H1 (cell line): ENCODE data around the gene KCNJ5. TPM values are rescaled to one million over a fixed set of nuclear protein-coding genes. Genes with fewer than 3 reads are reported as not detected.

Experiments
- CTCF ChIA-PET: fragments of 300-600 bp; sonication (Branson Sonifier 250); formaldehyde crosslinking; loops from one replicate; lab custom pipeline; 2021; ENCODE audit not compliant: partially characterized antibody; lab: Charles Lee
- POLR2A ChIA-PET: fragments of 300-600 bp; sonication (Branson Sonifier 250); formaldehyde crosslinking; loops from one replicate; lab custom pipeline; 2021; ENCODE audit warnings: inconsistent platforms; ENCODE audit not compliant: partially characterized antibody; lab: Charles Lee
- DNase-seq, 2 experiments: peaks; one replicate each; pipeline versions ENCODE4 v3.0.0 to v3.0.0-alpha.2; 2010 to 2022; ENCODE audit warnings: low spot score in 2 of 2, low read depth in 1 of 2, mixed read lengths in 1 of 2
- FAIRE-seq: peaks from 2 replicates; lab custom pipeline; 2011; peaks lifted over from hg19 to GRCh38; lab: Jason Lieb, UNC
- H2AFZ ChIP-seq: 2 replicates; pipeline ENCODE4 v1.8.1; 2012; ENCODE audit warnings: low read length, inconsistent platforms
- H2AK5ac ChIP-seq: 2 replicates; pipeline ENCODE4 v1.6.1; 2013; ENCODE audit warnings: low read depth, low read length
- H2BK120ac ChIP-seq: replicated peaks from 2 replicates; pipeline ENCODE3; 2013; ENCODE audit warnings: low read depth, low read length, inconsistent platforms
- H2BK12ac ChIP-seq: 2 replicates; pipeline ENCODE4 v1.6.1; 2013; ENCODE audit warnings: low read depth, low read length
- H2BK15ac ChIP-seq: 2 replicates; pipeline ENCODE4 v1.6.1; 2013; ENCODE audit warnings: low read length
- H2BK20ac ChIP-seq: 2 replicates; pipeline ENCODE4 v1.6.1; 2013; ENCODE audit warnings: low read length
- H2BK5ac ChIP-seq: 2 replicates; pipeline ENCODE4 v1.6.1; 2013; ENCODE audit warnings: low read depth, low read length
- H3K14ac ChIP-seq: 2 replicates; pipeline ENCODE4 v1.6.1; 2013; ENCODE audit warnings: inconsistent platforms; ENCODE audit not compliant: insufficient read length
- H3K18ac ChIP-seq: 2 replicates; pipeline ENCODE4 v1.6.1; 2013; ENCODE audit warnings: low read length; ENCODE audit errors: extremely low read depth
- H3K23ac ChIP-seq: 2 replicates; pipeline ENCODE4 v1.6.1; 2013; ENCODE audit warnings: inconsistent platforms; ENCODE audit not compliant: insufficient read length
- H3K23me2 ChIP-seq: 2 replicates; pipeline ENCODE4 v1.6.1; 2013; ENCODE audit warnings: low read depth, low read length
- H3K27ac ChIP-seq: 2 replicates; pipeline ENCODE4 v1.6.1; 2011; ENCODE audit warnings: low read depth, low read length, inconsistent platforms
- H3K27me3 ChIP-seq, 4 experiments: replicated peaks in 1 of 4; 1 replicate in 1 of 4; 2 replicates in 3 of 4; pipeline versions ENCODE4 v1.6.1 to v1.8.1; 2011 to 2013; ENCODE audit warnings: low read length in 3 of 4, mild to moderate bottlenecking in 3 of 4, inconsistent platforms in 2 of 4, mixed read lengths in 2 of 4, moderate library complexity in 1 of 4; ENCODE audit not compliant: control insufficient read depth in 3 of 4, insufficient read depth in 3 of 4; ENCODE audit errors: extremely low read depth in 1 of 4
- H3K36me3 ChIP-seq, 4 experiments: 2 replicates each; pipeline versions ENCODE4 v1.6.1 to v1.8.1; 2011 to 2013; ENCODE audit warnings: mild to moderate bottlenecking in 4 of 4, low read length in 3 of 4, moderate library complexity in 2 of 4, control low read depth in 1 of 4, inconsistent platforms in 1 of 4; ENCODE audit not compliant: insufficient read depth in 4 of 4, control insufficient read depth in 2 of 4
- H3K4ac ChIP-seq: replicated peaks from 2 replicates; pipeline ENCODE3; 2013; ENCODE audit warnings: low read length, low read depth, mixed read lengths, inconsistent platforms; ENCODE audit not compliant: insufficient read length
- H3K4me1 ChIP-seq, 4 experiments: replicated peaks in 1 of 4; 1 replicate in 1 of 4; 2 replicates in 3 of 4; pipeline versions ENCODE4 v1.6.1 to v1.8.1; 2011 to 2013; ENCODE audit warnings: low read length in 3 of 4, inconsistent platforms in 2 of 4, mixed read lengths in 1 of 4; ENCODE audit not compliant: insufficient read depth in 4 of 4, control insufficient read depth in 3 of 4
- H3K4me2 ChIP-seq, 2 experiments: 2 replicates each; pipeline versions ENCODE4 v1.6.1 to v1.8.1; 2011 to 2013; ENCODE audit warnings: low read depth in 2 of 2, low read length in 2 of 2, control low read depth in 1 of 2, inconsistent platforms in 1 of 2, mild to moderate bottlenecking in 1 of 2; ENCODE audit not compliant: insufficient read depth in 1 of 2
- H3K4me3 ChIP-seq, 4 experiments: fragments of 200-600, 300-600 bp in 1 of 4; sonication (generic), shearing (Covaris generic), sonication (Bioruptor Twin) in 1 of 4; 2 replicates each; pipeline versions ENCODE4 v1.5.1 to v1.8.1; 2011 to 2016; ENCODE audit warnings: low read length in 4 of 4, low read depth in 3 of 4, control low read depth in 2 of 4, inconsistent platforms in 2 of 4, mild to moderate bottlenecking in 2 of 4, mixed read lengths in 1 of 4, moderate library complexity in 1 of 4; ENCODE audit not compliant: insufficient read depth in 2 of 4; ENCODE audit errors: extremely low read depth in 1 of 4
- H3K56ac ChIP-seq: replicated peaks from 2 replicates; pipeline ENCODE3; 2013; ENCODE audit warnings: low read depth, mild to moderate bottlenecking, mixed read lengths, low read length, inconsistent platforms; ENCODE audit not compliant: insufficient read length
- H3K79me1 ChIP-seq: 2 replicates; pipeline ENCODE4 v1.6.1; 2013; ENCODE audit warnings: low read depth, low read length, control low read depth
- H3K79me2 ChIP-seq, 2 experiments: 2 replicates each; pipeline versions ENCODE4 v1.6.1 to v1.8.1; 2012 to 2013; ENCODE audit warnings: low read length in 2 of 2, mild to moderate bottlenecking in 2 of 2, inconsistent platforms in 1 of 2; ENCODE audit not compliant: insufficient read depth in 2 of 2, control insufficient read depth in 1 of 2
- H3K9ac ChIP-seq, 4 experiments: replicated peaks in 1 of 4; 1 replicate in 1 of 4; 2 replicates in 3 of 4; pipeline versions ENCODE4 v1.6.1 to v1.8.1; 2011 to 2013; ENCODE audit warnings: low read depth in 3 of 4, low read length in 3 of 4, control low read depth in 2 of 4, mild to moderate bottlenecking in 2 of 4, moderate library complexity in 2 of 4, inconsistent platforms in 1 of 4; ENCODE audit errors: extremely low read depth in 1 of 4
- H3K9me3 ChIP-seq, 2 experiments: 2 replicates each; pipeline versions ENCODE4 v1.6.1 to v1.8.1; 2012 to 2013; ENCODE audit warnings: mild to moderate bottlenecking in 2 of 2, moderate library complexity in 2 of 2, control low read depth in 1 of 2, inconsistent platforms in 1 of 2, low read depth in 1 of 2, low read length in 1 of 2, mixed read lengths in 1 of 2; ENCODE audit not compliant: insufficient read depth in 2 of 2
- H4K20me1 ChIP-seq, 2 experiments: replicated peaks in 1 of 2; 2 replicates each; pipeline versions ENCODE3 to v1.8.1; 2011 to 2013; ENCODE audit warnings: inconsistent platforms in 2 of 2, low read length in 2 of 2, mild to moderate bottlenecking in 1 of 2; ENCODE audit not compliant: insufficient read depth in 2 of 2, control insufficient read depth in 1 of 2
- H4K5ac ChIP-seq: 2 replicates; pipeline ENCODE4 v1.6.1; 2013; ENCODE audit warnings: low read length, low read depth, mixed read lengths, inconsistent platforms; ENCODE audit not compliant: insufficient read length
- H4K8ac ChIP-seq: 2 replicates; pipeline ENCODE4 v1.8.0; 2013; ENCODE audit warnings: mild to moderate bottlenecking, moderate library complexity, low read length, inconsistent platforms; ENCODE audit not compliant: insufficient read depth; ENCODE audit errors: extremely low read depth
- H4K91ac ChIP-seq: replicated peaks from 2 replicates; pipeline ENCODE3; 2013; ENCODE audit warnings: low read length, mixed read lengths, inconsistent platforms; ENCODE audit not compliant: insufficient read length
- CBX8 ChIP-seq: fragments of 300-800, 300-1000 bp; sonication (generic); IDR thresholded peaks from 2 replicates; pipeline ENCODE4 v1.7.1; 2016; ENCODE audit warnings: low read depth, low read length, borderline replicate concordance
- CEBPB ChIP-seq: IDR thresholded peaks from 2 replicates; pipeline ENCODE4 v1.6.1; 2012; ENCODE audit warnings: low read depth, low read length
- CHD1 ChIP-seq: IDR thresholded peaks from 2 replicates; pipeline ENCODE4 v1.6.1; 2012; ENCODE audit warnings: low read depth, low read length, improper control_type of control experiment
- GABPA ChIP-seq: IDR thresholded peaks from 2 replicates; pipeline ENCODE4 v1.6.1; 2011; ENCODE audit warnings: mild to moderate bottlenecking, low read length, moderate library complexity, borderline replicate concordance; ENCODE audit not compliant: insufficient read depth
- JUND ChIP-seq: IDR thresholded peaks from 2 replicates; pipeline ENCODE4 v1.6.1; 2011; ENCODE audit warnings: mild to moderate bottlenecking, improper control_type of control experiment, low read length
- RAD21 ChIP-seq, 2 experiments: IDR thresholded peaks in 1 of 2; conservative IDR thresholded peaks in 1 of 2; 2 replicates each; pipeline ENCODE4 v1.6.1; 2011; ENCODE audit warnings: low read depth in 2 of 2, low read length in 2 of 2, improper control_type of control experiment in 1 of 2, inconsistent platforms in 1 of 2, mild to moderate bottlenecking in 1 of 2, moderate library complexity in 1 of 2
- SIN3A ChIP-seq, 2 experiments: IDR thresholded peaks in 1 of 2; conservative IDR thresholded peaks in 1 of 2; 2 replicates each; pipeline ENCODE4 v1.6.1; 2011 to 2012; ENCODE audit warnings: low read length in 2 of 2, improper control_type of control experiment in 1 of 2, low read depth in 1 of 2, mild to moderate bottlenecking in 1 of 2
- YY1 ChIP-seq: IDR thresholded peaks from 2 replicates; pipeline ENCODE4 v1.6.1; 2011; ENCODE audit warnings: low read depth, mild to moderate bottlenecking, low read length
- WGBS, 2 experiments: shearing (Covaris generic) in 1 of 2; methylation state at CpG; one replicate each; pipeline versions ENCODE4 v1.1.6 to v1.1.7; 2013 to 2015; ENCODE audit warnings: low lambda C conversion rate in 2 of 2, mixed read lengths in 2 of 2, inconsistent platforms in 1 of 2, low coverage in 1 of 2, missing lambda C conversion rate in 1 of 2; ENCODE audit not compliant: insufficient replicate concordance in 2 of 2, insufficient coverage in 1 of 2, insufficient read length in 1 of 2; ENCODE audit errors: extremely low coverage in 1 of 2, missing lambda C conversion rate in 1 of 2; 5-methylcytosine and 5-hydroxymethylcytosine counted together
- polyA plus RNA-seq, 7 experiments: library from polyadenylated mRNA; depleted of rRNA in 3 of 7; stranded (reverse) in 5 of 7; unstranded in 2 of 7; fragments of >200 nt in 5 of 7; fragments of 200-250 nt in 2 of 7; gene quantifications; 1 replicate in 5 of 7; 2 replicates in 1 of 7; 4 replicates in 1 of 7; pipeline versions ENCODE4 v1.2.1 to v1.2.3, GENCODE V29; 2011 to 2013; ENCODE audit warnings: missing spikeins in 2 of 7, mixed read lengths in 2 of 7
- total RNA-seq: library from RNA; stranded (reverse); fragmentation: NEBNext Ultra II Directional; extraction: Animal tissue kit (Norgen Biotek cat#: 25700); gene quantifications from 2 replicates; pipeline ENCODE4 v1.2.1, GENCODE V29; 2021

The KCNJ5 gene
- total and polyA plus RNA-seq, 2 of the 8 experiments (the other 6 are each of a cell fraction or from before 2014, with no cell fraction given) = 0.05 TPM; not detected in 1

- no peaks in the 10 kb centered on the region for H3K79me1 ChIP-seq
- no peak overlapping the region for H2AFZ ChIP-seq
- H3K23ac ChIP-seq = no peak overlapping the region
- H3K4me2 ChIP-seq = no peak overlapping the region
- H2BK5ac ChIP-seq = no peak overlapping the region
- no peak overlapping the region for H2BK12ac ChIP-seq
- H3K9ac ChIP-seq = no peak overlapping the region
- peaks cover 21 to 71% (median 61%) of the 10 kb centered on the region in 4 experiments for H3K27me3 ChIP-seq
- H3K36me3 ChIP-seq = no peaks in the 10 kb centered on the region
- FAIRE-seq = no peak
- H3K9me3 ChIP-seq = no peaks in the 10 kb centered on the region
- no peak overlapping the region for H3K56ac ChIP-seq
- H3K4me1 ChIP-seq = peaks cover 4 to 9% (median 7%) of the 10 kb centered on the region in 4 experiments; a peak in 6 of 7 replicates
- no peak overlapping the region for H3K4me3 ChIP-seq
- no peak overlapping the region for H3K14ac ChIP-seq
- H4K20me1 ChIP-seq = peaks cover under 1 to 1% of the 10 kb centered on the region in 2 experiments
- H2BK120ac ChIP-seq = no peak overlapping the region
- H3K27ac ChIP-seq = no peak overlapping the region
- no peak for DNase-seq
- H2AK5ac ChIP-seq = no peak overlapping the region
- POLR2A ChIA-PET = no interaction called here
- no peak overlapping the region for H3K4ac ChIP-seq
- TF ChIP-seq JUND (no peak), GABPA (no peak), CEBPB (no peak), RAD21 (IDR thresholded peaks at IDR 0.05 in 1 of 2, conservative IDR thresholded peaks at IDR 0.05 in 1 of 2; ENCODE audit: low read depth in 2 of 2, low read length in 2 of 2) (no peak), CHD1 (no peak), SIN3A (conservative IDR thresholded peaks at IDR 0.05 in 1 of 2, IDR thresholded peaks at IDR 0.05 in 1 of 2; ENCODE audit: low read depth in 1 of 2, low read length in 2 of 2) (no peak), CBX8 (no peak), YY1 (no peak)
- TF ChIP-seq, all 59 proteins: peak for 0
- CTCF ChIA-PET = interaction anchor here (1.0 to 13.1 kb wide), 4 partner anchors 11 to 60 kb away, joined by 3 to 473 read pairs (median 170); no protein-coding TSS in a partner anchor
- Histone ChIP-seq H4K91ac (no peak overlapping the region), H3K79me2 (no peaks in the 10 kb centered on the region), H4K5ac (no peak overlapping the region), H4K8ac (0 out of 2 replicates have a peak overlapping the region, but pooled peaks have one; percentile 36), H3K18ac (no peak overlapping the region), H2BK15ac (no peak overlapping the region), H3K23me2 (peaks cover 2% of the 10 kb centered on the region; the same call in 1 of the 2 replicates), H2BK20ac (no peak overlapping the region)
- 86% methylated on average over 9 of the region's 9 CpGs; no CpG with 5 or more reads in 1 of the 2 experiments for WGBS, 2 experiments
Observed at GRCh38 chr11:128895526-128895925, 4.4 kb downstream of the KCNJ5 start.
